GM23338 (cell line): ENCODE measurements around the gene KCNJ11. TPM values are rescaled to one million over a fixed set of nuclear protein-coding genes. Genes with fewer than 3 reads are reported as not detected.
A peak's percentile ranks its signal among the peaks of the same experiment; 100 is the strongest.

Source experiments
- ATAC-seq: fragments of 200-7000 bp; cut with Tn5 transposase; 3 replicates; pipeline ENCODE4 v1.9.1; 2020
- DNase-seq: peaks from one replicate; pipeline ENCODE4 v3.0.0-alpha.2; 2015; ENCODE audit warnings: low spot score
- H2AFZ ChIP-seq: fragments of 200-600 bp; sonication (generic); 2 replicates; pipeline ENCODE4 v1.8.0; 2016; ENCODE audit warnings: antibody characterized with exemption, mild to moderate bottlenecking, moderate library complexity
- H3F3A ChIP-seq: fragments of 200-600 bp; sonication (generic); replicated peaks from 2 replicates; pipeline ENCODE4 v1.8.0; 2017; ENCODE audit warnings: antibody characterized with exemption, mixed run types, low read depth
- H3K27ac ChIP-seq: fragments of 200-600 bp; sonication (generic); 2 replicates; pipeline ENCODE4 v1.6.1; 2016; ENCODE audit warnings: low read depth
- H3K27me3 ChIP-seq: fragments of 200-600 bp; sonication (generic); 2 replicates; pipeline ENCODE4 v1.8.0; 2016; ENCODE audit warnings: mild to moderate bottlenecking, mixed run types, moderate library complexity; ENCODE audit not compliant: insufficient read depth
- H3K36me3 ChIP-seq: fragments of 200-600 bp; sonication (generic); 2 replicates; pipeline ENCODE4 v1.8.0; 2016; ENCODE audit warnings: mild to moderate bottlenecking; ENCODE audit not compliant: insufficient read depth
- H3K4me1 ChIP-seq: fragments of 200-600 bp; sonication (generic); 2 replicates; pipeline ENCODE4 v1.8.0; 2016; ENCODE audit warnings: mild to moderate bottlenecking, moderate library complexity; ENCODE audit not compliant: insufficient read depth
- H3K4me2 ChIP-seq: fragments of 200-600 bp; sonication (generic); 2 replicates; pipeline ENCODE4 v1.7.1; 2017; ENCODE audit warnings: mixed run types
- H3K4me3 ChIP-seq: fragments of 200-600 bp; sonication (generic); 2 replicates; pipeline ENCODE4 v1.6.1; 2016; ENCODE audit warnings: mixed run types
- H3K79me2 ChIP-seq: fragments of 200-600 bp; sonication (generic); replicated peaks from 2 replicates; pipeline ENCODE4 v1.8.0; 2017; ENCODE audit warnings: mild to moderate bottlenecking; ENCODE audit not compliant: insufficient read depth
- H3K9me2 ChIP-seq: fragments of 200-600 bp; sonication (generic); 2 replicates; pipeline ENCODE4 v1.8.0; 2017; ENCODE audit not compliant: insufficient read depth
- H4K20me1 ChIP-seq: fragments of 200-600 bp; sonication (generic); replicated peaks from 2 replicates; pipeline ENCODE4 v1.8.0; 2017; ENCODE audit warnings: mild to moderate bottlenecking; ENCODE audit not compliant: insufficient read depth
- H3K27ac Mint-ChIP-seq: 2 replicates; pipeline ENCODE4 v1.8.0; 2020; ENCODE audit warnings: inconsistent platforms, mild to moderate bottlenecking, moderate library complexity, mixed read lengths
- H3K27me3 Mint-ChIP-seq: 3 replicates; pipeline ENCODE4 v1.8.0; 2022; ENCODE audit warnings: low read depth, mild to moderate bottlenecking, moderate library complexity, mixed read lengths, inconsistent platforms; ENCODE audit not compliant: insufficient read depth, poor library complexity
- H3K36me3 Mint-ChIP-seq: 3 replicates; pipeline ENCODE4 v1.8.0; 2021; ENCODE audit warnings: low read depth, mild to moderate bottlenecking, inconsistent platforms, moderate library complexity, mixed read lengths
- H3K4me1 Mint-ChIP-seq: 3 replicates; pipeline ENCODE4 v1.8.0; 2020; ENCODE audit warnings: mild to moderate bottlenecking, inconsistent platforms, mixed read lengths
- H3K4me3 Mint-ChIP-seq: 3 replicates; pipeline ENCODE4 v1.8.0; 2021; ENCODE audit warnings: moderate library complexity, mild to moderate bottlenecking, inconsistent platforms, mixed read lengths
- H3K9me3 Mint-ChIP-seq: 3 replicates; pipeline ENCODE4 v1.8.0; 2020; ENCODE audit warnings: moderate library complexity, mild to moderate bottlenecking, inconsistent platforms, mixed read lengths
- CREB1 ChIP-seq: fragments of 250-450 bp; sonication (Bioruptor Pico); IDR thresholded peaks from 2 replicates; pipeline ENCODE4 v1.5.0; 2020; ENCODE audit warnings: low read depth, mild to moderate bottlenecking, moderate library complexity
- ETS1 ChIP-seq: IDR thresholded peaks from 2 replicates; pipeline ENCODE4 v1.6.1; 2016; ENCODE audit warnings: antibody characterized with exemption
- EZH2 ChIP-seq: fragments of 200-600 bp; sonication (generic); IDR thresholded peaks from one replicate; pipeline ENCODE4 v1.8.0; 2017; ENCODE audit warnings: antibody characterized with exemption, mild to moderate bottlenecking, low read depth; ENCODE audit not compliant: unreplicated experiment
- EZH2phosphoT487 ChIP-seq: fragments of 200-600 bp; sonication (generic); IDR thresholded peaks from one replicate; pipeline ENCODE4 v1.8.1; 2018; ENCODE audit warnings: antibody characterized with exemption; ENCODE audit not compliant: unreplicated experiment
- JUNB ChIP-seq: IDR thresholded peaks from one replicate; pipeline ENCODE4 v1.6.1; 2016; ENCODE audit warnings: antibody characterized with exemption; ENCODE audit not compliant: unreplicated experiment
- NANOG ChIP-seq: IDR thresholded peaks from 2 replicates; pipeline ENCODE4 v1.6.1; 2016; ENCODE audit warnings: antibody characterized with exemption, borderline replicate concordance
- POLR2AphosphoS5 ChIP-seq: IDR thresholded peaks from 2 replicates; pipeline ENCODE4 v1.6.1; 2016; ENCODE audit warnings: antibody characterized with exemption, low read depth
- REST ChIP-seq: IDR thresholded peaks from one replicate; pipeline ENCODE4 v1.6.1; 2018; ENCODE audit warnings: antibody characterized with exemption; ENCODE audit not compliant: unreplicated experiment
- ZNF114 ChIP-seq: fragments of 250-450 bp; sonication (Bioruptor Pico); IDR thresholded peaks from 2 replicates; pipeline ENCODE4 v1.5.0; 2020; ENCODE audit warnings: mild to moderate bottlenecking, moderate library complexity
- ZNF331 ChIP-seq: fragments of 250-450 bp; sonication (Bioruptor Pico); IDR thresholded peaks from 2 replicates; pipeline ENCODE4 v1.5.0; 2020; ENCODE audit warnings: low read depth, mild to moderate bottlenecking, moderate library complexity
- ZNF462 ChIP-seq: fragments of 250-450 bp; sonication (Bioruptor Pico); IDR thresholded peaks from 2 replicates; pipeline ENCODE4 v1.5.0; 2020; ENCODE audit warnings: mild to moderate bottlenecking, moderate library complexity
- polyA plus RNA-seq: library from polyadenylated mRNA; unstranded; fragments of >200 nt; fragmentation: Nextera tagmentation; extraction: Ambion mirVana; gene quantifications from 2 replicates; pipeline ENCODE4 v1.2.1, GENCODE V29; 2016
- total RNA-seq: library from RNA; depleted of rRNA; stranded (reverse); fragments of >200 nt; shearing (Covaris generic); gene quantifications from 2 replicates; pipeline ENCODE4 v1.2.3, GENCODE V29; 2014
- TF ChIP-seq, protein P1 (sequence below), 2 experiments: fragments of 200-600 bp in 1 of 2; sonication (generic) in 1 of 2; conservative IDR thresholded peaks; 2 replicates each; pipeline versions ENCODE4 v1.5.1 to v1.6.1; 2016 to 2017; ENCODE audit warnings: antibody characterized with exemption in 2 of 2, low read depth in 2 of 2, mild to moderate bottlenecking in 2 of 2, moderate library complexity in 1 of 2

KCNJ11 gene
- total and polyA plus RNA-seq, 2 experiments from 2014 or later, result 0.89 to 7.9 TPM

GRCh38 chr11:17389211-17389956 lies 925 bp upstream of the KCNJ11 start:
- no peaks in the 10 kb centered on the region for H4K20me1 ChIP-seq
- peaks cover 12% of the 10 kb centered on the region; the same call in 2 of the 3 replicates for H3K4me1 Mint-ChIP-seq
- DNase-seq, result peak; percentile 95
- no peaks in the 10 kb centered on the region for H3K27me3 ChIP-seq
- peaks cover 10% of the 10 kb centered on the region; the same call in 2 of the 3 replicates for H3K36me3 Mint-ChIP-seq
- H3K27ac ChIP-seq, result no peak overlapping the region
- no peaks in the 10 kb centered on the region for H3F3A ChIP-seq
- TF ChIP-seq NANOG, result no peak
- TF ChIP-seq ZNF462 (CRISPR knock-in tag), result no peak
- TF ChIP-seq EZH2, result no peak
- peak; percentile 41; the same call in 1 of the 2 replicates for TF ChIP-seq POLR2AphosphoS5
- no peak for TF ChIP-seq EZH2phosphoT487
- peak; percentile 28; the same call in 1 of the 2 replicates for TF ChIP-seq CREB1 (CRISPR knock-in tag)
- TF ChIP-seq, protein P1, sequence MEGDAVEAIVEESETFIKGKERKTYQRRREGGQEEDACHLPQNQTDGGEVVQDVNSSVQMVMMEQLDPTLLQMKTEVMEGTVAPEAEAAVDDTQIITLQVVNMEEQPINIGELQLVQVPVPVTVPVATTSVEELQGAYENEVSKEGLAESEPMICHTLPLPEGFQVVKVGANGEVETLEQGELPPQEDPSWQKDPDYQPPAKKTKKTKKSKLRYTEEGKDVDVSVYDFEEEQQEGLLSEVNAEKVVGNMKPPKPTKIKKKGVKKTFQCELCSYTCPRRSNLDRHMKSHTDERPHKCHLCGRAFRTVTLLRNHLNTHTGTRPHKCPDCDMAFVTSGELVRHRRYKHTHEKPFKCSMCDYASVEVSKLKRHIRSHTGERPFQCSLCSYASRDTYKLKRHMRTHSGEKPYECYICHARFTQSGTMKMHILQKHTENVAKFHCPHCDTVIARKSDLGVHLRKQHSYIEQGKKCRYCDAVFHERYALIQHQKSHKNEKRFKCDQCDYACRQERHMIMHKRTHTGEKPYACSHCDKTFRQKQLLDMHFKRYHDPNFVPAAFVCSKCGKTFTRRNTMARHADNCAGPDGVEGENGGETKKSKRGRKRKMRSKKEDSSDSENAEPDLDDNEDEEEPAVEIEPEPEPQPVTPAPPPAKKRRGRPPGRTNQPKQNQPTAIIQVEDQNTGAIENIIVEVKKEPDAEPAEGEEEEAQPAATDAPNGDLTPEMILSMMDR (conservative IDR thresholded peaks at IDR 0.05; ENCODE audit: low read depth in 2 of 2), result peak in 1 of 2 experiments; percentile 71; a peak in 3 of 4 replicates
- no peak for TF ChIP-seq JUNB
- TF ChIP-seq REST, result no peak
- no peak for TF ChIP-seq ETS1
- no peak for TF ChIP-seq ZNF114 (CRISPR knock-in tag)
- TF ChIP-seq ZNF331 (CRISPR knock-in tag), result no peak
- H3K4me3 ChIP-seq, result peak overlapping the region; percentile 70
- H3K4me2 ChIP-seq, result peak overlapping the region; percentile 77
- H3K9me3 Mint-ChIP-seq, result no peaks in the 10 kb centered on the region
- peaks cover 7% of the 10 kb centered on the region; the same call in 1 of the 2 replicates for H3K4me1 ChIP-seq
- H3K79me2 ChIP-seq, result no peaks in the 10 kb centered on the region
- H2AFZ ChIP-seq, result peak overlapping the region; percentile 80
- no peak overlapping the region for H3K27ac Mint-ChIP-seq
- peak overlapping the region; percentile 72 for H3K4me3 Mint-ChIP-seq
- peaks cover 21% of the 10 kb centered on the region for H3K27me3 Mint-ChIP-seq
- ATAC-seq, result peak; percentile 70
- H3K36me3 ChIP-seq, result no peaks in the 10 kb centered on the region
- H3K9me2 ChIP-seq, result 0 out of 2 replicates have a peak, but pooled peaks cover 3% of the 10 kb centered on the region
